ENCODE measurements around the gene BTNL3. TPM values are rescaled to one million over a fixed set of nuclear protein-coding genes. Genes with fewer than 3 reads are reported as not detected.

The BTNL3 gene
- total RNA-seq, 1 donor from 2014 or later = not detected

DNA sequence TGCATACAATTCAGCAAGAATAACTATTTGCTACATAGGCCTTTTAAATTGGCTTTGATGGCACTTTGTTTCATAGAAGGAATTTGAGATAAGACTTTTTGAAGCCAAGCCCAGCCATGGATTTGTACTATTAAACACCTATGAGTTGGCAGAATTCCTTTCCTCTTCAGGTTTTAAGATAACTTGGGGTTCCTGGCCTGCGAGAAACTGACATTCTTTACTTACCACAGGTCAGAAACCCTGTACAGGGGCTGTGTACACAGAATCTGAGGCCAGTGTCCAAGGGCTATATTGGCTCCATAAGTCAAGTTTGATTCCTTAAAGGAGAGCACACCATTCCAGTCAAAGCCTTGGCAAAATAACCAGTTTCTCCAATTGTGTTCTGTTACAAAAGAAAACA lies 10.8 kb upstream of the BTNL3 start:
- no peak for DNase-seq (ENCODE audit: low spot score)
- H3K27ac Mint-ChIP-seq (ENCODE audit: unreplicated experiment) = no peak overlapping the region
- TF ChIP-seq CTCF (IDR thresholded peaks at IDR 0.05) = no peak
- H3K9me3 Mint-ChIP-seq (ENCODE audit: low read depth) = no peaks in the 10 kb centered on the region
- H3K4me1 Mint-ChIP-seq (ENCODE audit: low read depth) = no peaks in the 10 kb centered on the region
- H3K4me3 Mint-ChIP-seq (ENCODE audit: unreplicated experiment) = no peak overlapping the region
- H3K27me3 Mint-ChIP-seq (ENCODE audit: low read depth) = peaks cover 4% of the 10 kb centered on the region
- no peaks in the 10 kb centered on the region for H3K36me3 Mint-ChIP-seq (ENCODE audit: low read depth)

GRCh38 chr5:180982008-180982741 lies 6.5 kb upstream of the BTNL3 start:
- no peak for TF ChIP-seq CTCF (IDR thresholded peaks at IDR 0.05)
- no peak overlapping the region for H3K27ac Mint-ChIP-seq (ENCODE audit: unreplicated experiment)

DNA sequence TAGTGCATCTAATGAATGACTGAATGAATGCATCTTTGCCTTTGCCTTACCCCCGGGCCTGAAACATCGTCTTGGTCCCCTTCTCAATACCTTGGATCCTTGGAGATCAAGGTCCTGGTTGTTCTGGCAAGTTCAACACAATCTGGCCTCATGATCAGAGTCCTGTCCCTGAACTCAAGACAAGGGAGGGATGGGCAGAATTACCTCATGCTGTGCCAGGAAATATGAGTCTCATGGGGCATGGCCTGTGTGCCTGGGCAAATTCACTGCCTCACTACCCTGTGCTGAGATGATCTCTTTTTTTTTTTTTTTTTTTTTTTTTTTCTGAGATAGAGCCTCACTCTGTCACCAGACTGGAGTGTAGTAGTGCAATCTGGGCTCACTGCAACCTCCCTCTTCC lies 630 bp upstream of the BTNL3 start:
- no peaks in the 10 kb centered on the region for H3K9me3 Mint-ChIP-seq (ENCODE audit: low read depth)
- H3K4me1 Mint-ChIP-seq (ENCODE audit: low read depth) = no peaks in the 10 kb centered on the region
- no peaks in the 10 kb centered on the region for H3K36me3 Mint-ChIP-seq (ENCODE audit: low read depth)
- DNase-seq (ENCODE audit: low spot score) = no peak
- no peak overlapping the region for H3K4me3 Mint-ChIP-seq (ENCODE audit: unreplicated experiment)
- H3K27ac Mint-ChIP-seq (ENCODE audit: unreplicated experiment) = no peak overlapping the region
- peaks cover 2% of the 10 kb centered on the region for H3K27me3 Mint-ChIP-seq (ENCODE audit: low read depth)
- no peak for TF ChIP-seq CTCF (IDR thresholded peaks at IDR 0.05)

More at GRCh38 chr5:180982008-180982741, 6.5 kb upstream of the BTNL3 start:
- Mint-ChIP-seq H3K9me3 (ENCODE audit: low read depth) (no peaks in the 10 kb centered on the region), H3K4me3 (ENCODE audit: unreplicated experiment) (no peak overlapping the region), H3K4me1 (ENCODE audit: low read depth) (no peaks in the 10 kb centered on the region), H3K27me3 (ENCODE audit: low read depth) (peaks cover 6% of the 10 kb centered on the region), H3K36me3 (ENCODE audit: low read depth) (no peaks in the 10 kb centered on the region)
- DNase-seq (ENCODE audit: low spot score) = no peak

GRCh38 chr5:180990086-180990881 lies 1.6 kb downstream of the BTNL3 start:
- no peaks in the 10 kb centered on the region for H3K27me3 Mint-ChIP-seq (ENCODE audit: low read depth)

More at GRCh38 chr5:180990086-180990881, 1.6 kb downstream of the BTNL3 start:
- H3K36me3 Mint-ChIP-seq (ENCODE audit: low read depth) = no peaks in the 10 kb centered on the region
- H3K27ac Mint-ChIP-seq (ENCODE audit: unreplicated experiment) = no peak overlapping the region
- TF ChIP-seq CTCF (IDR thresholded peaks at IDR 0.05) = no peak
- no peak overlapping the region for H3K4me3 Mint-ChIP-seq (ENCODE audit: unreplicated experiment)
- no peaks in the 10 kb centered on the region for H3K4me1 Mint-ChIP-seq (ENCODE audit: low read depth)
- no peak for DNase-seq (ENCODE audit: low spot score)
- H3K9me3 Mint-ChIP-seq (ENCODE audit: low read depth) = no peaks in the 10 kb centered on the region

Data from chondrocyte (in vitro differentiated cells).